ENCODE measurements around the gene KDM2B.
"Not testable (repeated sequence)": the region's sequence is repeated elsewhere in the genome, so short reads cannot be mapped to it uniquely, and the experiment has no call there.

The KDM2B gene

DNA sequence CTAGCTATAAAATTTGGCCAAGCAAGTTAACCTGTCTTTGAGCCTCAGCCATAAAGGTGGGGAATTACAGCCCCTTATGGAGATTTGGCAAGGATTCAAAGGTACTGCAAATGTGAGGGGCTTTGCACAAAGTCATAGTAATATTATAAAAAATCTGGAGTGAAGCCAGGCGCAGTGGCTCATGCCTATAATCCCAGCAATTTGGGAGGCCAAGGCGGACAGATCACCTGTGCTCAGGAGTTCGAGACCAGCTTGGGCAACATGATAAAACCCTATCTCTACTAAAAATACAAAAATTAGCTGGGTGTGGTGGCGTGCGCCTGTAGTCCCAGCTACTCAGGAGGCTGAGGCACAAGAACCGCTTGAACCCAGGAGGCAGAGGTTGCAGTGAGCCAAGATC lies 4.1 kb upstream of the KDM2B start:
- DNase-seq (ENCODE audit: low read depth in 2 of 2), result not testable (repeated sequence)

DNA sequence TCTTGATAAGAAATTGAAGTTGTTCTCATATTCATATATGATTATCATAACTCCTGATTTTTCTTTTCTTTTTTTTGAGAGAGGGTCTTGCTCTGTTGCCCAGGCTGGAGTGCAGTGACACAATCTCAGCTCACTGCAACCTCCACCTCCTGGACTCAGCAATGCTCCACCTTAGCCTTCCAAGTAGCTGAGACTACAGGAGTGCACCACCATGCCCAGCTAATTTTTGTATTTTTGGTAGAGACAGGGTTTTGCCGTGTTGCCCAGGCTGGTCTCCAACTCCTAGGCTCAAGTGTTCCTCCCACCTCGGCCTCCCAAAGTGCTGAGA lies 2.5 kb upstream of the KDM2B start:
- not testable (repeated sequence) for DNase-seq (ENCODE audit: low read depth in 2 of 2)

DNA sequence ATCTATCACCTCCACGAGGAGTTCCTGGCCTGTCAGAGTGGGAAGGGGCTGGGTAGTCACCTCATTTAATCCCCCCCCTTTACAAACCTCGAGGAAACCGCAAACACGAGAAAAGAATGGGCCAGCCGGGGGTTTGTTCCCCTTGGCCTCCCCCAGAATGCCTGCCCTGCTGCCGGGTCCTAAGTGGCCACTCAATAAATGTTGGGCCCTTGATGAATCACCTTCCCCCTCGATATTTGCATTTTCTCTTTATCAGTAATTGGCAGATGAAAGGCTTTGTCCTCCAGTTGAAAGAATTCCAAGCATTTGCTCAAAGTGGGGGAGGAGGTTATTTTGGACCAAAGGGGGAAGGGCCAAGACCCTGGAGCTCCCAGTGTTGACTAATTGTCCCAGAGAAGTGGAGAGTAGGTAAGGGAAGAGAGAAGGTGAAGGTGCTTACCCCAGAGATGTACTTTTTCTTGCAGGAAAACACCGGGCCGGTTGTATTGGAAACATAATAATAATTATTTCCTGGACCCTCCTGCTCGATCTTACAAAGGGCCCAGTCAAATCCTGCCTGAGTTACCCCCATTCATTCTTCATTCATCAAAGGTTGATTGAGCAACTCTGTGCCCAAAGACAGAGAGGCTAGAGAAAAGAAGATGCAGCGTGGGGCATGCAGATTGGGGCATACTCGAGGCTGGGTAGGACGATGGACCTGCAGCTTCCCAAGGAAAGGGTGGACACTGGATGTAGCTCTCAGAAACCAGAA lies 1.9 kb upstream of the KDM2B start:
- no peak for DNase-seq (ENCODE audit: low read depth in 2 of 2)

GRCh38 chr12:121581686-121582429 lies 1.0 kb upstream of the KDM2B start:
- DNase-seq (ENCODE audit: low read depth in 2 of 2), result no peak

GRCh38 chr12:121579981-121580868 lies 598 bp downstream of the KDM2B start:
- peak; percentile 34 to 52 for DNase-seq (ENCODE audit: low read depth in 2 of 2)

DNA sequence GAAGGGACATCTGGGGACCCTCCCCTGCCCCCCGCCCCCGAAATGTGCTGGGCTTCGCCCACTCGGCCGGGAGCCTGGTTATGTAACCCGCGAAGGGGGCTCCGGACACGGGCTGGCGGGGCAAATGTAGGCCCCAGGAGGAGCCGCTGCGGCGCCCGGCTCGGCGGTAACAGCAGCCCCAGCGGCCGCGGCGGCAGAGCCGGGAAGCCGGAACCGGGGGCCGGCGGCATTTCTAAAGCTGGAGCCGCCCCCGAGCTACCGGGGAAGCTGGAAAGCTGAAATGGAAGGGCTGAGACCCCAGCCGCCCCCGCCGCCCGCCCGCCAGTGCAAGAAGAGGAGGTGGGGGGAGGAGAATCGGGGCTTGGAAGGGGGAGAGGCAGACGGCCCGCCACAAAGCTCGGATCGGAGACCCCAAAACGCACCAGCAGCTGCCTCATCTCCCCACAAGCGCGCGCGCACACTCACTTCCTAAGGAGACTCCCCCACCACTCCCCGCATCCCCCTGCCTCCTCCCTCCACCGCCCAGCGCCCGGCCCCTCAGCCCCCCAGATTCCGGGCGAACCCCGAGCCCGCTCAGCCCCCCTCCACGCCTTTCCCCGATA lies 1.5 kb downstream of the KDM2B start:
- no peak for DNase-seq (ENCODE audit: low read depth in 2 of 2)

GRCh38 chr12:121578230-121579189 lies 2.3 kb downstream of the KDM2B start:
- DNase-seq (ENCODE audit: low read depth in 2 of 2), result no peak

- DNase-seq (ENCODE audit: low read depth in 2 of 2), result no peak
Observed at GRCh38 chr12:121577443-121578180, 3.2 kb downstream of the KDM2B start.

DNA sequence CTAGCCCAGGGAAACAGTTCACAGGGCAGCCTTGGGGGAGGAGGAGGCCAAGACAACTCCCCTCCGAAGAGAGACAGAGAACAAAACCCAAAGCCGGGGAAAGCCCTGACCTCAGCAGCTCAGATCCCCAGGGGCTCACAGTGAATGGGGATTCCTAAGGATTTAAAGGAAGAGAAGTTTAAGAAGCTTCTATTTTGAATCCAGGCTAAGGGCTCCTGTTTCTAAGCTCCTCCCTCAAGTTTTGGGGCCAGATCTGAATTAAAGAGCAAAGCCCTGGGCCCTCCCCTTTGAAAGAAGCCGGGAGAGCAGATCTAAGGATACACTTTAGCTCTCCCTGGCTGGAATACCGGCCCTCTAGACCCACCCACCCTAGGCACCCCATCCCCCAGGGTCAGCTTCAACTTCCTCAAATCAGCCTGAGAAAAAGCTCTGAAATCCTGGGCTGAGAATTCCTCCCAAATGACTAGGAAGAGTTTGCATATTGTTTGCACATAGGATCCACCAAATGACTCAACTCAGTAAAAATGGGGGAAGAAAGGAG lies 3.9 kb downstream of the KDM2B start:
- DNase-seq (ENCODE audit: low read depth in 2 of 2), result no peak

GRCh38 chr12:121575952-121576625 lies 4.7 kb downstream of the KDM2B start:
- DNase-seq (ENCODE audit: low read depth in 2 of 2), result no peak

DNA sequence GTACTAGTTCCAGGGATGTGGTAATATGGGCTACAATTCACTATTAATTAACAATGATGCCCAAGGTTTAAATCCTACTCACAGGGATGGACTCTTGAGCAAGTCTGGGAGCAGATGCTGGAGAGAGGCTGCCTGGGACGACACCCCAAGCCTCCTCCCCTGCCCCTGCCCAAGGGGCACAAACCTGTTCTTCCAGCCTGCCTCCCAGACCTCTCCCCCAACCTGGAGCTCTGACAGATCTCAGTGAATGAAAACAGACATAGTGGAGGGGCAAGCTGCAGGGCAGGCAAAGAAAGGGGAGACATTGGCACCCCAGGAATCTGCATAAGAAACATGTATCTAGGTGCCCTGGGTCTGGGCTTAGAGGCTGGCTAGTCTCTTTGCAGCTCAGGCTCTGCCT lies 5.8 kb downstream of the KDM2B start:
- no peak for DNase-seq (ENCODE audit: low read depth in 2 of 2)

GRCh38 chr12:121574025-121574424 lies 6.8 kb downstream of the KDM2B start:
- DNase-seq (ENCODE audit: low read depth in 2 of 2), result no peak

GRCh38 chr12:121571920-121572319 lies 8.9 kb downstream of the KDM2B start:
- no peak for DNase-seq (ENCODE audit: low read depth in 2 of 2)

DNA sequence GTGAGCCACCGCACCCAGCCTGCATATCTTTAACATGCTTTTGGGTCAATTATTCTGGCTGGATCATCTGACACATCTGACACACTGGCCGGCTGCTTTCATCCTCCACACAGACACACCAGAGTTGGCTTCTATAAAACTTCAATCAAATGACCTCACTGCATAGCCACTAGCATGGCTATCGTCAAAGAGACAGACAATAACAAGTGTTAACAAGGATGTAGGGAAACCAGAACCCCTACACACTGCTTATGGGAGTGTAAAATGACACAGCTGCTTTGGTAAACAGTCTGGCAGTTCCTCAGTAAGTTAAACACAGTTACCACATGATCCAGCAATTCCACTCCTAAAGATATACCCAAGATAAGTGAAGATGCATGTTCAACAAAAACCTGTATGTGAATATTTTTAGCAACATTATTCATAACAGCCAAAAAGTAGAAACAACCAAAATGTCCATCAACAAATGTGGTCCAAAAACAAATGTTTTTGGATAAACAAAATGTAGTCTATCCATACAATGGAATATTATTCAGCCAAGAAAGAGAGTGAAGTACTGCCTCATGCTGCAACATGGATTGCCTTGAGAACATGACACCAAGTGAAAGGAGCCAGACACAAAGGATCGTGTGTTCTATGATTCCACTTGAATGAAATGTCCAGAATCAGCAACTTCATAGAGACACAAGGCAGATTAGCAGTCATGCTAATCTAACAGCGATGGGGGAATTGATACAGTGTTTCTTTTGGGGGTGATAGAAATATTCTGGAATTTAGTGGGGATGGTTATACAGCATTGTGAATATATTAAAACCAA lies 10.1 kb downstream of the KDM2B start:
- DNase-seq (ENCODE audit: low read depth in 2 of 2), result no peak

- no peak for DNase-seq (ENCODE audit: low read depth in 2 of 2)
Observed at GRCh38 chr12:121568971-121569751, 11.7 kb downstream of the KDM2B start.

- no peak for DNase-seq (ENCODE audit: low read depth in 2 of 2)
Observed at GRCh38 chr12:121568518-121568917, 12.3 kb downstream of the KDM2B start.

DNA sequence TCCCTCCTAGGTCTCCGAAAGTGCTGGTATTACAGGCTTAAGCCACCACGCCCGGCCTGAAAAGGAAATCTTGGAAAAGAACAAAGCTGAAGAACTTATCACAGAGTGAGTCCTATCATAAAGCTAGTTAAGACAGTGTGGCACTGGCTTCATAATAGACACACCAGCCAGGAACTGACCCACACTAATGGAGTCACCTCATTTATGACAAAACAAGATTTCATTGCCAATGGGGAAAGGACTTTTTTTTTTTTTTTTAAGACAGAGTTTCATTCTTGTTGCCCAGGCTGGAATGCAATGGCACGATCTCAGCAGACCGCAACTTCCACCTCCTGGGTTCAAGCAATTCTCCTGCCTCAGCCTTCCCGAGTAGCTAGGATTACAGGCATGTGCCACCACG lies 15.7 kb downstream of the KDM2B start:
- no peak for DNase-seq (ENCODE audit: low read depth in 2 of 2)

DNA sequence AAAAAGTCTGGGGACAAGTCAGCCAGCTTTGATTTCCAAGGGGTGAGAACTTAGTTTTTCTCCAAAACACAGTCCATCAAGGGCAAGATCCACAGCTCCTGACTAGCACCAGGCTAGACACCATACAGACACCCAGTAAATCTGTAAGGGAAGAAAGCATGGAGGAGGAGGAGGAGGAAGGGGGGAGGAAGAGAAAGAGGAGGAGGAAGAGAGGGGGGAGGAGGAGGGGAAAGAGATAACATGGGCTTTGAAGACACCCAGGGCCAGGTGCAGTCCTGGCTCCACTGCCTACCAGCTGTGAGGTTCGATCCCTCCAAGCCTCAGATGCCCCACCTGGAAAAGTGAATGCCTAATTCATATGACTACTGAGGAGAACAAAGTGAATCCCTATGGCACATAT lies 18.3 kb downstream of the KDM2B start:
- DNase-seq (ENCODE audit: low read depth in 2 of 2), result no peak

Measured in stimulated activated CD8-positive, alpha-beta memory T cell treated with anti-CD3 and anti-CD28 coated beads, Interleukin-15, amount 100 ng/mL, for 4 hours (primary cell).